Jurkat, Clone E6-1 (cell line): ENCODE measurements around the gene CIZ1.

Experiments
- DNase-seq: peaks from one replicate; pipeline ENCODE4 v3.0.0-alpha.2; 2011; ENCODE audit warnings: low read depth, low spot score
- H3K4me3 ChIP-seq: 2 replicates; pipeline ENCODE4 v1.5.1; 2011; ENCODE audit warnings: mild to moderate bottlenecking, low read length, control low read depth, moderate library complexity

CIZ1 gene

GRCh38 chr9:128120741-128121465 is 70.5 kb downstream of the CIZ1 start:
- no peak for DNase-seq
- H3K4me3 ChIP-seq, result no peak overlapping the region

GRCh38 chr9:128120061-128120740 is 71.2 kb downstream of the CIZ1 start:
- no peak for DNase-seq
- H3K4me3 ChIP-seq, result no peak overlapping the region

- no peak for DNase-seq
Measured at GRCh38 chr9:128118971-128119665, 72.3 kb downstream of the CIZ1 start.

GRCh38 chr9:128118472-128118857 is 72.9 kb downstream of the CIZ1 start:
- H3K4me3 ChIP-seq, result no peak overlapping the region
- DNase-seq, result no peak

More at GRCh38 chr9:128118971-128119665, 72.3 kb downstream of the CIZ1 start:
- no peak overlapping the region for H3K4me3 ChIP-seq

- H3K4me3 ChIP-seq, result no peak overlapping the region
- DNase-seq, result peak; percentile 85
Measured at GRCh38 chr9:128117613-128118471, 73.5 kb downstream of the CIZ1 start.

- DNase-seq, result no peak
- no peak overlapping the region for H3K4me3 ChIP-seq
Measured at GRCh38 chr9:128116104-128117083, 75.0 kb downstream of the CIZ1 start.
